ENCODE data around the gene C11orf58.
A peak's percentile ranks its signal among the peaks of the same experiment; 100 is the strongest.

C11orf58 gene

GRCh38 chr11:16788141-16789062, 50.0 kb downstream of the C11orf58 start:
- no peaks in the 10 kb centered on the region for H3K4me1 Mint-ChIP-seq
- no peaks in the 10 kb centered on the region for H3K27me3 Mint-ChIP-seq
- peak; percentile 62 for ATAC-seq
- no peak overlapping the region for H3K4me3 Mint-ChIP-seq
- peaks cover 27% of the 10 kb centered on the region for H3K36me3 Mint-ChIP-seq
- H3K9me3 Mint-ChIP-seq = no peaks in the 10 kb centered on the region
- H3K27ac Mint-ChIP-seq = no peak overlapping the region

DNA sequence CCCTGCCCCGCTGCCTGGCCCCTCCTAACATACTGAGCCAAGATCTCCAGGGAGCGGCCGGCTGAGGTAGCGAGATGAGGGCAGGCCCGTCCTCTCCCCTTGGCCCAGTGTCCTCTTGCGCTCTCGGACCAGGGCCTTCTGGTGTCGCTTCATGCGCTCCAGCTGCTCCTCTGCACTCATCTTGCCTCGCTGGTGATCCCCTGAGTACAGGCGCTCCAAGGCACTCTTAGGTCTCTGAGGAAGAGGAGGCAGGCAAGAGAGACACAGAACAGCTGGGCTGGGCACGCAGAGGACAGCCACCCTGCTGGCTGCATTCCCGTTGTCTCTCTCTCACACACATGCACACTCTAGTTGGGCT, 50.6 kb downstream of the C11orf58 start:
- H3K27me3 Mint-ChIP-seq = no peaks in the 10 kb centered on the region
- no peaks in the 10 kb centered on the region for H3K9me3 Mint-ChIP-seq
- H3K4me1 Mint-ChIP-seq = no peaks in the 10 kb centered on the region
- ATAC-seq = no peak
- H3K36me3 Mint-ChIP-seq = peaks cover 34% of the 10 kb centered on the region
- no peak overlapping the region for H3K4me3 Mint-ChIP-seq
- no peak overlapping the region for H3K27ac Mint-ChIP-seq

DNA sequence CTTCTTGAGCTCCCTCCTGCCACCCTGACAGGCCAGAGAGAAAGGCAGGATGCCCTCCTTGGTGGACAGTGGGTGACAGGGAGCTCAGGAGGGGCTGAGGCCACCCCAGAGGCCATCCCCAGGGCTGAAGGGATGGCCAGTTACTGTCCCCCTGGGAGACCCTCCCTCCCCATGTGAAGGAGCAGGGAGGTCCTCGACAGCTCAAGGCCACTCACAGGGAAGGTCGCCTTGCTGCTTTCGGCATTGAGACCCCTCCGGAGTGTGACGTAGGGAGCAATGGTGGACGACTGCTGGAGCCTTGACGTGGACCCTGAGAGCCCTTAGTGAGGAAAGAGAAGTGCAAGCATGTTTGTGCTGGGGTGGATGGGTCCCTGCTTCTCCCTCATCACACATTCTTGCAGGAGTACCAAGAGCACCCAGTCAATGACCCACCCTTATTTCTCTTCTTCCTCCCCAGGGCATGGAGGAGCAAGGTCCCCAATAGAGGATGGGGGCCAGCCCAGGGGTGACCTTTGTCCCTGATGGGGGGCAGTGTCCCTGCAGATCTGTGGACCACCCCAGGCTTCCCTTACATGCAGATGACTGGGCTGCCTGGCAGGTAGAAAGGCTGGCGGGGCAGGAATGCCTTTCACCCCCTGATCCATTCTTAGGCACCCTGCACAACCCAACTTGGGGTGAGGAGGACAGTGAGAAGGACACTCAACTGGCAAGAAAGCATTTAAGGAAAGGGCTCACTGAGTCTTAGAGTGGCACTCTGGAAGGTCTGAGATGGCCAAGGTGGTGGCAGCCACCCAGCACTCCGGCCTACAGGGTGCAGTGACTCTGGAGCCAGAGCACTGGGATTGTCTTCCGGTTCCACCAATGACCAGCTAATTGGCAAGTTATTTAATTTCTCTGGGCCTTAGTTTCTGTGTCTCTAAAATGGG, 51.4 kb downstream of the C11orf58 start:
- H3K4me3 Mint-ChIP-seq = no peak overlapping the region
- no peak overlapping the region for H3K27ac Mint-ChIP-seq
- peaks cover 41% of the 10 kb centered on the region for H3K36me3 Mint-ChIP-seq
- no peaks in the 10 kb centered on the region for H3K9me3 Mint-ChIP-seq
- H3K4me1 Mint-ChIP-seq = no peaks in the 10 kb centered on the region
- ATAC-seq = no peak
- no peaks in the 10 kb centered on the region for H3K27me3 Mint-ChIP-seq

DNA sequence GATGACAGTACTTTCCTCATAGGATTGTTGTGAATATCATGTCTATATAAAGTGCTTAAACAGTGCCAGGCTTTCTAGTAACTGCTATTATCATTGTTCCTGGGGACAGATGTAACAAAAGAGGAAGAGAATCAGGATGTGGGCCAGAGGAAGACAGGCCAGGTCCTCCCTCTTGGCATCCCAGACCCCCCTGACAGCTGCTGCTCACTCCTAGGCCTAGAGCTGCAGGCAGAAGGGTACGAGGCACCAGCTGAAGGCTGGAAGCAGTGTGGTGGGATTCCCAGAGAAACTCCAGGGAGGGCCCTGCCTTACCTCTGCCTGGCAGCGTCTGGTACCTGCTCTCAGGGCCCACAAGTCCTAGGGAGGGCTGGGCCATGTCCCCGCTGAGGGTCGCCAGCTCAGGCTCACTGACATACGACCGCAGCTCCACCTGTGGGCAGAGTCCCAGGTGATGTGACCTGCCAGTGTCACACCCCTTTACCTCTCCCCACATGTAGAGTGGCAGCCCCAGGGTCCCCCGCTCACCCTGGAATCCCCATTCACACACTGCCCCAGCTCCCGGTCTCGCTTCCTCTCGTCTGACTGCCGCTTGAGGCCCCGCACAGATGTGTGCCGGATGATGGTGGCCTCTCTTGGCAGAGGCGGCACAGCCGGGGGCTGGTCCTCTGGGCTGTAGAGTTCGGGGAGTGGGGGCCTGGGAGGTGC, 52.2 kb downstream of the C11orf58 start:
- no peak overlapping the region for H3K27ac Mint-ChIP-seq
- no peak for ATAC-seq
- H3K27me3 Mint-ChIP-seq = no peaks in the 10 kb centered on the region
- H3K9me3 Mint-ChIP-seq = no peaks in the 10 kb centered on the region
- peaks cover 47% of the 10 kb centered on the region for H3K36me3 Mint-ChIP-seq
- H3K4me1 Mint-ChIP-seq = no peaks in the 10 kb centered on the region
- H3K4me3 Mint-ChIP-seq = no peak overlapping the region

DNA sequence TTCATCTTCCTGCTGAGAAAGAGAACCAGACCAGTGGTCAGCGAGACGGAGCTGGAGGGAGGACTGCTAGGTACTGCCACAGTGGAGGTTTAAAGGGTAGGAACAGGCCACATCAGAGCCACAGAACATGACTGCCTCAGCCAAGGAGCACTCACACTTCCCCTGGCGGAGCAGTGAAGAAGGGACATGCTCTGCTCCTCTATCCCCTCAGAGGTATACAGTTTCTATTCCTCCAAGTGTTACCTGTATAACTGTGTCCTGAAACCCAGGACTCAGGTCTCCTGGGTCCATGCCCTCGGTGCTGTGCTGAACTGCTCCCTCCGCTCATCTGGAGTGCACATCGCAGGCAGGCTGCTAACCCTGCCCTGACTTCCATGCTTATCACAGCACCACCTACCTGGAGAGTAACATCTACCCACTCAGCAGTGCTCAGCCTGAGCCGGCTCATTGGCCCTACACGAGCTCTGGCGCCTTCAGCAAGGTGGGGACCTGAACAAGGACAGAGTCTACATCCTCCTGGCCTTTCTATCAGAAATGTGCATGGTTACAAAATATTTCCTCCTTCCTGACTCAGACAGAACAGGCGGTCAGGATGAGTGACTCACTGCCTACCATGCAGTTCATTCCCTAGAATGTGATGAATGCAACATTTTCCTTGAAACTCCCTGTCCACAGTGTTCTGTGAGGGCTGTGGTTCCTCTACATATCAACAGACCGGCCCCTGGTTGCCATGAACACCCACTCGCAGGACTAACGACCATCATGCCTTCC, 52.9 kb downstream of the C11orf58 start:
- H3K4me3 Mint-ChIP-seq = no peak overlapping the region

DNA sequence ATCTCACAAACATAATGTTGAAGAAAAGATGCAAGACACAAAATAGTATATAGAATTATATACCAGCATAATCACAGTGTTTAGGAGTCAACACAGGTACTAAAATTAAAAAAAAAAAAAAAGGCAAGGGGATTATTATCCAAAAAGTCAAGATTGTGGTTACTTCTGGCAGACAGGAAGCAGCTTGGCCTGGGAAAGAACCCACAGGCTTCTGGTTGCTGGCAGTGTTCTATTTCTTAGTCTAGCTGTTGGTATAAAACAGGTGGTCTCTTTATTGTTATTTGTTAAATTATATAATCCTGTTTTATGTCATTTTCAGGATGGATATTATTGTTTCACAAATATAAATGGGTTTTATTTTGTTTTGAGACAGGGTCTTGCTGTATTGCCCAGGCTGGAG, 54.0 kb downstream of the C11orf58 start:
- Mint-ChIP-seq H3K36me3 (peaks cover 62% of the 10 kb centered on the region), H3K27ac (no peak overlapping the region), H3K9me3 (no peaks in the 10 kb centered on the region), H3K27me3 (no peaks in the 10 kb centered on the region), H3K4me3 (no peak overlapping the region), H3K4me1 (no peaks in the 10 kb centered on the region)
- ATAC-seq = no peak

More for the DNA sequence above, 52.9 kb downstream of the C11orf58 start:
- Mint-ChIP-seq H3K4me1 (no peaks in the 10 kb centered on the region), H3K27me3 (no peaks in the 10 kb centered on the region), H3K36me3 (peaks cover 51% of the 10 kb centered on the region), H3K9me3 (no peaks in the 10 kb centered on the region), H3K27ac (no peak overlapping the region)
- peak; percentile 14 for ATAC-seq

DNA sequence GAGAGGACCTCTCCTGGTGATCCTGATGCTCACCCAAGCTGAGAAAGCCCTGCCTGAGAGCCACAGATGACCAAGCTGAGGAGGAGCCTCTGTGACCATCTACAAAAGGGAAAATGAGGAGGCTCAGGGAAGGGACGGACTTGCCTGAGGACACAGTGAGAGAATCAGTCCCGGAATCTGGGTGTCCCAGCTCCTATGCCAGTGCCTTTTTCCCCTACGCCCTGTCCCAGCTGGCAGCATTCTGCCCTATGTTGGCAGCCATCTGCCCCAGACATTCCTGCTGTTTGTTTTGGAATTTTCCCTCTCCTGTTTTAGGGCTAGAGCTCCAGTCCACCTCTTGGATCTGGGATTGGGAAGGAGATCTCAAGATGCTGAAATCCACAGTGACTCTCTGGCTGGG, 54.6 kb downstream of the C11orf58 start:
- Mint-ChIP-seq H3K9me3 (no peaks in the 10 kb centered on the region), H3K4me1 (peaks cover 1% of the 10 kb centered on the region), H3K36me3 (peaks cover 65% of the 10 kb centered on the region), H3K4me3 (no peak overlapping the region), H3K27me3 (no peaks in the 10 kb centered on the region), H3K27ac (no peak overlapping the region)
- ATAC-seq = no peak

DNA sequence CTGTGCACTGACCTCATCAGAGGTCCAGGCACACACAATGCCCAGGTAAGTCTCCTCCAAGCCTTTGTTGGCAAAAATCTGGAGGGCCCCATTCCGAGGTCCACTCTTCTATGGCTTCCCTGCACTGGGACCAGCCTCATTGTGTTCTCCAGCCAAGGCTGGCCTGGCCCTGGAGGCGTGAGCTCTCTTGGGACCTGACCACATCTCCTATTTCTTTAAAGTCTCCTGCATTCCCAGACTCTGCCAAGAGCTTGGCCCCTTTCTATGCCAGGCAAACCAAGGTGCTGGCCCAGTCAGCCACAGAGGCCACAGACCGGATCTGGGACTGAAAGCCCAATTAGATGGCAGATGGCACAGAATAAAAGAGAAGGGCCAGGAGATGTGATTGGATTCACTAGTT, 55.1 kb downstream of the C11orf58 start:
- Mint-ChIP-seq H3K4me3 (no peak overlapping the region), H3K36me3 (peaks cover 70% of the 10 kb centered on the region), H3K4me1 (peaks cover 5% of the 10 kb centered on the region), H3K27me3 (no peaks in the 10 kb centered on the region), H3K9me3 (no peaks in the 10 kb centered on the region), H3K27ac (no peak overlapping the region)
- ATAC-seq = no peak

GRCh38 chr11:16794047-16794818, 55.8 kb downstream of the C11orf58 start:
- Mint-ChIP-seq H3K4me1 (peaks cover 5% of the 10 kb centered on the region), H3K36me3 (peaks cover 66% of the 10 kb centered on the region)
- ATAC-seq = no peak

DNA sequence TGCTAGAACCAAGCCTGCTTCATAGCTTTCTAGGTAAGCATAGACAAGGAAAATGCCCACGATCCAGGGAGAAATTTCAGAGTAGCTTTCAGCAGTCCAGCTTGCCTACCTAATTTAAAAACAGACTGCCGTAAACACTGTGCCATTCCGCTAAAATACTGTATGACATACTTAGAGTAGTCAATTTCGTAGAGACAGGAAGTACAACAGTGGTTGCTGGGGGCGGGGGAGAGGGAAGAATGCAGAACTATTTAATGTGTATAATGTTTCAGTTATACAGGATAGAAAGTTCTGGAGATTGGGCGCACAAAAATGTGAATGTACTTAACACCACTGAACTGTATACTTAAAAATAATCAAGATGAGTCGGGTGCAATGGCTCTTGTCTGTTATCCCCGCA, 56.7 kb downstream of the C11orf58 start:
- Mint-ChIP-seq H3K4me3 (no peak overlapping the region), H3K36me3 (peaks cover 63% of the 10 kb centered on the region), H3K4me1 (peaks cover 5% of the 10 kb centered on the region), H3K27ac (no peak overlapping the region), H3K27me3 (no peaks in the 10 kb centered on the region), H3K9me3 (no peaks in the 10 kb centered on the region)
- no peak for ATAC-seq

More at GRCh38 chr11:16794047-16794818, 55.8 kb downstream of the C11orf58 start:
- Mint-ChIP-seq H3K9me3 (no peaks in the 10 kb centered on the region), H3K27me3 (no peaks in the 10 kb centered on the region), H3K27ac (no peak overlapping the region), H3K4me3 (no peak overlapping the region)

DNA sequence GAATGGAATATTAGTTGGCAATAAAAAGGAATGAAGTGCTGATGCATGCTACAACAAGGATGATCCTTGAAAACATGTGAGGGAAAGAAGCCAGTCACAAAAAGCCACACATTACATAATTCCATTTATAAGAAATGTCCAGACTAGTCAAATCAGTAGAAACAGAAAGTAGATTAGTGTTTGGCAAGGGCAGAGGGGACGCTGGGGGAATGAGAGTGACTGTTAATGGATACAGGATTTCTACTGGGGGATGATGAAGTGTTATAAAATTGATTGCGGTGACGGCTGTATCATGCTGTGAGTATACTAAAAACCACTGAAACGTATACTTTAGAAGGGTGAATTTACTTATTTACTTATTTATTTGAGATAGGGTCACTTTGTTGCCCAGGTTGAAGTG, 57.9 kb downstream of the C11orf58 start:
- no peak for ATAC-seq
- Mint-ChIP-seq H3K4me1 (peaks cover 5% of the 10 kb centered on the region), H3K4me3 (no peak overlapping the region), H3K27ac (no peak overlapping the region), H3K36me3 (peaks cover 70% of the 10 kb centered on the region), H3K9me3 (no peaks in the 10 kb centered on the region), H3K27me3 (no peaks in the 10 kb centered on the region)

DNA sequence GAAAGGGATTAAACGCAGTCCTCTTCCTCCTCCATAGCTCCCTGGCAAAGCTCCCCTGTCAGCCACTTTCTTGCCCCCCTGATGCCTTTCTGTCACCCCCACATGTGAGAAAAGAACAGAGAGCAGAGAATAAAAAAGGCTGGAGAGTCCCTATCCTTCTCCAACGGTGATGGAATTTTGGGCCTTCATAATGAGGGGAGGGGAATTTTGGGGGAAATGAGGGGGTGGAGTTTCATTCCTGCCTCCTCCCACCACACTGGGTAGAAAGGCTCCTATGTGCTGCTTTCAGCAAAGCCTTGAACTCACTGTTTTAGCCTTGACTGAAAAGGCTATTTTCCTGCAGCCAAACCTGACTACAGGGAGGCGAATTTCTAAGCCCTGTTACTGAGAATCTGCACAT, 59.3 kb downstream of the C11orf58 start:
- H3K27me3 Mint-ChIP-seq = no peaks in the 10 kb centered on the region
- ATAC-seq = no peak
- H3K4me1 Mint-ChIP-seq = peaks cover 5% of the 10 kb centered on the region
- H3K4me3 Mint-ChIP-seq = no peak overlapping the region
- no peak overlapping the region for H3K27ac Mint-ChIP-seq
- no peaks in the 10 kb centered on the region for H3K9me3 Mint-ChIP-seq
- peaks cover 75% of the 10 kb centered on the region for H3K36me3 Mint-ChIP-seq

DNA sequence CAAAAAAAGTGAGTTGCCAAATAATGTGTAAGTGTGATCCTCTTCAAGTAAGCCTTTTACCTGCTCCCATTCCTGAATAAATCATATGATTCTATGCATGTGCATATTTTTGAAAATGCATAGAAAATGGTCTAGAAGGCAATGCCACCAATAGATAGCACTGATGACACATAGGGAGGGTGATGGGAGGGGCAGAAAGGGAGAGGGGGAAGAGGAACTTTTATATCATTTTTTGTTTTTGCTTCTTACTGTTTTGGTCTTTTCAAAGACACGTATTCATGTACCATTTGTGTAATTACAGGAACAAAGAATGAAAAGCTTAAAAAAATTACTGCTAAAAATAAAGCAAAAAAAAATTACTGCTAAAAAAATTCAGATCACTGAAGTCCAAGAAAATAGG, 60.8 kb downstream of the C11orf58 start:
- H3K4me1 Mint-ChIP-seq = peaks cover 5% of the 10 kb centered on the region
- H3K9me3 Mint-ChIP-seq = no peaks in the 10 kb centered on the region
- ATAC-seq = no peak
- H3K36me3 Mint-ChIP-seq = peaks cover 76% of the 10 kb centered on the region
- H3K27me3 Mint-ChIP-seq = no peaks in the 10 kb centered on the region
- H3K4me3 Mint-ChIP-seq = no peak overlapping the region
- no peak overlapping the region for H3K27ac Mint-ChIP-seq

- H3K4me3 Mint-ChIP-seq = no peak overlapping the region
- no peak for ATAC-seq
- no peak overlapping the region for H3K27ac Mint-ChIP-seq
- H3K27me3 Mint-ChIP-seq = no peaks in the 10 kb centered on the region
- no peaks in the 10 kb centered on the region for H3K9me3 Mint-ChIP-seq
- peaks cover 5% of the 10 kb centered on the region for H3K4me1 Mint-ChIP-seq
- H3K36me3 Mint-ChIP-seq = peaks cover 71% of the 10 kb centered on the region
Measured at GRCh38 chr11:16799890-16800289, 61.4 kb downstream of the C11orf58 start.
